GM18498 (cell line): ENCODE results near the gene SHD.
"Not testable (repeated sequence)": the region's sequence is repeated elsewhere in the genome, so short reads cannot be mapped to it uniquely, and the experiment has no call there.

ENCODE experiments used
- ATAC-seq: cut with Tn5 transposase; IDR thresholded peaks from one replicate; pipeline ENCODE4 v1.9.1; 2021; ENCODE audit warnings: mild to moderate bottlenecking, moderate library complexity; ENCODE audit not compliant: unreplicated experiment

Gene SHD

DNA sequence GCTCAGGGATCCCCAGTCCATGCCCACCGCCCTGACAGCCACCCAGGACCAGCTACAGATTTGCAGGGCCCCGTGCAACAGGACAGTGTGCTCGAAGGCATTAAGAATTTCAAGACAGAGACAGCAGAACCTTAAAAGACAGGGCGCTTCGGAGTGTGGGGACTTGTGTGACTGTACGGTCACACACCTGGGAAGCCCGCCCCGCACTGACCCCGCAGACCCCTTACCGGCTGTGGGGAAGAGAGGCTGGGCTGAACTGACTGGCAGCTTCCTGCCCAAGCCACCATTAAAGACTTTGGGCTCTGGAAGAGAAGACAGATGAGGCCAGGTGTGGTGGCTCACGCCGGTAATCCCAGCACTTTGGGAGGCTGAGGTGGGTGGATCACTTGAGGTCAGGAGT is 45.2 kb downstream of the SHD start:
- no peak for ATAC-seq

- no peak for ATAC-seq
Measured at GRCh38 chr19:4326215-4326836, 47.3 kb downstream of the SHD start.

GRCh38 chr19:4326837-4327251 is 47.8 kb downstream of the SHD start:
- no peak for ATAC-seq

DNA sequence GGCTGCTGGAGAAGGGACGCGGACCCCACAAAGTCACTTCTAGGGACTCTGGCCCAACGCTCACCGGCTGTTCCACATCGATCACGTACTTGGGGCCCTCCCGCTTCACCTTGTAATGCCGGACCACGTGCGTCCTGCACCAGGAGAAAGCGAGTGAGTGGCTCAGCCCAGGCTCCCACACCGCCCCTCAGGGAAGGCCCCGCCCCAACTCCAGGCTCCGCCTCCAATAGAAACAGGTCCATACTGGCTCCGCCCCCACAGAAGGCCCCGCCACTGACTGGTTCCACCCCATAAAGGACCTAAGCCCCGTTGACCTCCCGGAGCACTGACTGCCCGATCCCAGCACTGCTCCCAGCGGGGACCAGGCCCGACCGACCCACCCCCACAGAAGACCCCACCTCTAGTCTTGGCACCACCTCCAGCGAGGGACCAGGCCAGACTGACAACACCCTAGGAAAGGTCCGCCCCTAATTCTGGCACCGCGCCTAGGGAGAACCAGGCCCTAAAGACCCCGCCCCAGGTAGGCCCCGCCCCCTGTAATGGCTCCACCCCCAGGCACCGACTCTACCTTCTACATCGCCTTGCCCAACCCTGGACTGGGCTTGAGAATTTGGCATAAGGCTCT is 48.3 kb downstream of the SHD start:
- ATAC-seq, result no peak

DNA sequence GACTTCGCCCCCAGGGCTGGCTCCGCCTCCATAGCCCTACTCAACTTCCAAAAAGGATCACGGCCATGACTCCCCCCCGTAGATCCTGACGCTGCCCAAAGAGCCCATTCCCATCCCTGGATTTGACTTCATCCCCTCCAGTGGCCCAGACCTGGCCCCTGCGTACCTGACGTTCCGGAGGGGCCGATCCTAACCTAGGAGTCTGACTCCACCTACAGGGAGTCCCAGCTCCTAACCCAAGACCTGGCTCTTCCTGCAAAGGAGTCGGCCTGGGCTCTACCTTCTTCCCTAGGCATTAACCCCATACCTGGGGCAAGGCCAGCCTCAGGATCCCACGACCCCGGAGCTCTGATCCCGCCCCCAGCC is 48.8 kb downstream of the SHD start:
- ATAC-seq, result no peak

DNA sequence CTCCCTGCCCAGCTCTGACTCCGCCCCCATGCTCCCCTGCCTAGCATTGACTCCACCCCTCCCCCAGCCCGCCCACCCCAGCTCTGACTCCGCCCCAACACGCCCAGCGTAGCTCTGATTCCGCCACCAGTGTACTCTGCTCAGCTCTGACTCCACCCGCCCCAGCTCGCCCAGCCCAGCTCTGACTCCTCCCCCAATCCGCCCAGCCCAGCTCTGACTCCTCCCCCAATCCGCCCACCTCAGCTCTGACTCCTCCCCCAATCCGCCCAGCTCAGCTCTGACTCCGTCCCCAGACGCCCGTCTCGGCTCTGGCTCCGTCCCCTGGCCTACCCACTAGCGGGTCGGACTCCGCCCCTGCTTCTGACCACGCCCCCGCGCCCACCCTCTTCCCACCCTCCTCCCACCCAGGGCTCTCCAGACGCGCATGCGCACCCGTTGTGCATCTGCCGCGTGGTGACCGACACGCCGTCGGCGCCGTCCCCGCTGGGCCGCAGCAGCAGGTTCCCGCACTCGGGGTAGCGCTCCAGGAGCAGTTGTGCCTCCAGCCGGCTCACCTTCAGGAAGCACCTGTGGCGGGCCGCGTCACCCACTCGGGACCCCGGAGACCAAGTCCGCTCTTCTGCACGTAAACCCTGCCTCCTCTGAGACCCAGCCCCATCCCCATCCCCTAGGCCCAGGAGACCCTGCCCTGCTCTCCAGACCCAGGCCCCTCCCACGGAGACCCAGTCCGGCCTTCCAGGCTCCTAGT is 49.4 kb downstream of the SHD start:
- ATAC-seq, result peak; percentile 73

DNA sequence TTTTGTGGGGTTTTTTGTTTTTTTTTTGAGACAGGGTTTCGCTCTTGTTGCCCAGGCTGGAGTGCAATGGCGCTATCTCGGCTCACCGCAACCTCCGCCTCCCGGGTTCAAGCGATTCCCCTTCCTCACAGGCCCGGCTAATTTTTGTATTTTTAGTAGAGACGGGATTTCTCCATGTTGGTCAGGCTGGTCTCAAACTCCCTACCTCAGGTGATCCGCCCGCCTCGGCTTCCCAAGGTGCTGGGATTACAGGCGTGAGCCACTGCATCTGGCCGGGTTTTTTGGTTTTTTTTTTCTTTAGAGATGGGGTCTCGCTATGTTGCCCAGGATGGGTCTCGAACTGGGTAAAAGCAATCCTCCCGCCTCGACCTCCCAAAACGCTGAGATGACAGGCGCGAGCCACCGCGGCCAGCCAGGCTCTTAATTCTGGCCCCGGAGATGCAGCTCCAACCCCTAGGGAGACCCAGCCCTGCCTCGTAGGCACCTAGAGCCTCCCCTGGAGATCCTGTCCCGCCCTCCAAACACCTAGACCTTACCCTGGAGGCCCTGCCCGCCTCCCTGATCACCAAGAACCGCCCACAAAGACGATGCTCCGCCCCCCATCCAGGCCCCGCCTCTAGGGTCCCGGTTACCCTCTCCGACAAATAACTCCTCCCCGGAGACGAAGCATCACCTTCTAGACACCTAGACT is 50.1 kb downstream of the SHD start:
- ATAC-seq, result not testable (repeated sequence)

- no peak for ATAC-seq
Measured at GRCh38 chr19:4329858-4330257, 50.8 kb downstream of the SHD start.

GRCh38 chr19:4334929-4335570 is 56.0 kb downstream of the SHD start:
- ATAC-seq, result no peak

DNA sequence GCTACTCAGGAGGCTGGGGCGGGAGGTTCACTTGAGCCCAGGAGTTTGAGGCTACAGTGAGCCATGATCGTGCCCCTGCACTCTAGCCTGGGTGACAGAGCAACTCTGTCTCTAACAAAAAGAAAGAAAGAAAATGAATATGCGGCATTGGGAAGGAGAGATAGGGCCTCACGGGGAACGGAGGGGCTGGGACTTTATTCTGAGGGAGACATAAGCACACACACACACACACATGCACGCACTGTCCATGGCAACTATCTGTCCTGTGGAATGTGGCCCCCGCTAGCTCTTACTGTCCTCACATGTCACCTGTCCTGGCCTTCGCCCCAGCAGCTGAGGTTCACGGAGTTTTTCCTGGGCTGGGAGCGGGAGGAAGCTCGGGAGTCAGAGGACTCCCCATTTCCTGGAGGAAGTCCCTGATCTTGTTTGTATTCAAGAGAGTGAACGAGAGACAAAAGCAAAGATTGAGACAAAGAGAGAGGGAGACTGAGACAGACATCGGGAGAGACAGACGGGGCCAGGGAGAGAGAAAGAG is 58.9 kb downstream of the SHD start:
- ATAC-seq, result no peak

- ATAC-seq, result no peak
Measured at GRCh38 chr19:4338441-4339355, 59.6 kb downstream of the SHD start, which contains the start of gene STAP2. Gene STAP2, minus strand, starts transcription at chr19:4338827. Its CDS starts 74 bp downstream, at chr19:4338753.
